Parathyroid adenoma (tissue), 2 donors: ENCODE results near the gene C1orf35.

Source experiments
- H2AFZ ChIP-seq: fragments of 300-600 bp; sonication (generic); one replicate; pipeline ENCODE4 v1.7.0; 2017; ENCODE audit warnings: antibody characterized with exemption, mild to moderate bottlenecking
- H3K27ac ChIP-seq: fragments of 300-600 bp; sonication (generic); one replicate; pipeline ENCODE4 v1.7.0; 2017
- H3K27me3 ChIP-seq: fragments of 300-600 bp; sonication (generic); one replicate; pipeline ENCODE4 v1.7.0; 2017; ENCODE audit warnings: low read length; ENCODE audit not compliant: control insufficient read depth, insufficient read depth
- H3K36me3 ChIP-seq: fragments of 300-600 bp; sonication (generic); one replicate; pipeline ENCODE4 v1.7.0; 2017; ENCODE audit warnings: low read length; ENCODE audit not compliant: control insufficient read depth, insufficient read depth
- H3K4me1 ChIP-seq: fragments of 300-600 bp; sonication (generic); one replicate; pipeline ENCODE4 v1.7.0; 2017; ENCODE audit warnings: control low read depth
- H3K4me2 ChIP-seq: fragments of 300-600 bp; sonication (generic); one replicate; pipeline ENCODE4 v1.7.0; 2017; ENCODE audit warnings: low read length
- H3K4me3 ChIP-seq: fragments of 300-600 bp; sonication (generic); one replicate; pipeline ENCODE4 v1.7.0; 2017; ENCODE audit warnings: low read depth, low read length
- H3K79me2 ChIP-seq: fragments of 300-600 bp; sonication (generic); one replicate; pipeline ENCODE4 v1.7.0; 2017; ENCODE audit warnings: control low read depth
- H3K9ac ChIP-seq: fragments of 300-600 bp; sonication (generic); one replicate; pipeline ENCODE4 v1.7.0; 2017; ENCODE audit warnings: mild to moderate bottlenecking
- H3K9me3 ChIP-seq: fragments of 300-600 bp; sonication (generic); one replicate; pipeline ENCODE4 v1.7.0; 2017; ENCODE audit warnings: low read length; ENCODE audit not compliant: control insufficient read depth
- CTCF ChIP-seq: fragments of 300-600 bp; sonication (generic); IDR thresholded peaks from one replicate; pipeline ENCODE4 v1.7.0; 2017; ENCODE audit warnings: antibody characterized with exemption, mild to moderate bottlenecking
- donor health status: primary hyperparathyroidism.

The C1orf35 gene

GRCh38 chr1:228066891-228067654 is 36.1 kb downstream of the C1orf35 start:
- Histone ChIP-seq H3K9me3 (no peaks in the 10 kb centered on the region), H3K4me2 (no peak overlapping the region), H3K36me3 (no peaks in the 10 kb centered on the region), H3K9ac (no peak overlapping the region), H3K4me1 (no peaks in the 10 kb centered on the region), H3K27me3 (no peaks in the 10 kb centered on the region), H2AFZ (no peak overlapping the region), H3K4me3 (no peak overlapping the region), H3K79me2 (no peaks in the 10 kb centered on the region), H3K27ac (no peak overlapping the region)
- no peak for TF ChIP-seq CTCF

GRCh38 chr1:228066416-228066815 is 36.7 kb downstream of the C1orf35 start:
- no peak overlapping the region for H3K9ac ChIP-seq
- no peaks in the 10 kb centered on the region for H3K9me3 ChIP-seq
- H3K4me3 ChIP-seq = no peak overlapping the region
- H3K4me1 ChIP-seq = no peaks in the 10 kb centered on the region
- H2AFZ ChIP-seq = no peak overlapping the region
- no peaks in the 10 kb centered on the region for H3K27me3 ChIP-seq
- H3K79me2 ChIP-seq = no peaks in the 10 kb centered on the region
- no peak overlapping the region for H3K4me2 ChIP-seq
- H3K36me3 ChIP-seq = no peaks in the 10 kb centered on the region
- H3K27ac ChIP-seq = no peak overlapping the region
- TF ChIP-seq CTCF = no peak

- Histone ChIP-seq H3K36me3 (no peaks in the 10 kb centered on the region), H3K9ac (no peak overlapping the region), H2AFZ (no peak overlapping the region), H3K4me3 (no peak overlapping the region), H3K4me2 (no peak overlapping the region), H3K27me3 (peaks cover 3% of the 10 kb centered on the region), H3K4me1 (no peaks in the 10 kb centered on the region), H3K9me3 (no peaks in the 10 kb centered on the region), H3K79me2 (no peaks in the 10 kb centered on the region), H3K27ac (no peak overlapping the region)
- no peak for TF ChIP-seq CTCF
Measured at GRCh38 chr1:228065543-228066347, 37.4 kb downstream of the C1orf35 start.

- no peak overlapping the region for H2AFZ ChIP-seq
- peaks cover 8% of the 10 kb centered on the region for H3K27me3 ChIP-seq
Measured at GRCh38 chr1:228064741-228065542, 38.2 kb downstream of the C1orf35 start.

More at GRCh38 chr1:228064741-228065542, 38.2 kb downstream of the C1orf35 start:
- H3K36me3 ChIP-seq = no peaks in the 10 kb centered on the region
- H3K9ac ChIP-seq = no peak overlapping the region
- H3K9me3 ChIP-seq = no peaks in the 10 kb centered on the region
- H3K4me1 ChIP-seq = no peaks in the 10 kb centered on the region
- no peak overlapping the region for H3K4me2 ChIP-seq
- no peak overlapping the region for H3K4me3 ChIP-seq
- no peak for TF ChIP-seq CTCF
- no peak overlapping the region for H3K27ac ChIP-seq
- no peaks in the 10 kb centered on the region for H3K79me2 ChIP-seq
